ENCODE measurements around the gene IGFLR1.
A peak's percentile ranks its signal among the peaks of the same experiment; 100 is the strongest.

The IGFLR1 gene

DNA sequence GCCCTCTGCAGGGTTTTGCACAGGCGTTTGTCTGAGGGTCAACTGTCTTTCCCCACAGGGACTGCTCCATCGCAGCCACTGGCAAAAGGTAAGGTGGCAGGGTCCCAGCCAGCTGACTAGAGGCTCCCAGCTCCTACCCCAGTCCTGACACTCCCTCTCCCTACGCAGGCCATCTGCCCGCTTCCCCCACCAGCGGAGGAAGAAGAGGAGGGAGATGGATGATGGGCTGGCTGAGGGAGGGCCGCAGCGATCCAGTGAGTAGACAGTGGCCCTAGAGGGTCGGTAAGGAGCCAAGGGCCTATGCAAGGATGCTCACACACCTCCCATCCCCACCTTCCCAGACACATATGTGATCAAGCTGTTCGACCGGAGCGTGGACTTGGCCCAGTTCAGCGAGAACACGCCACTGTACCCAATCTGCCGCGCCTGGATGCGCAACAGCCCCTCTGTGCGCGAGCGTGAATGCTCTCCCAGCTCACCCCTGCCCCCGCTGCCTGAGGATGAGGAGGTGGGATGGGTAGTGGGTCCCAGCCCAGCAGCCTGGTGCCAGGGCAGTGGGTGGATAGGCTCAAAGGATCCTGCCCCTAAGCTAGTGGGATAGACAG is 10.6 kb upstream of the IGFLR1 start:
- Histone ChIP-seq H3K4me3 (ENCODE audit: low read length) (no peak overlapping the region), H3K36me3 (ENCODE audit: insufficient read depth, low read length) (no peaks in the 10 kb centered on the region), H3K9ac (ENCODE audit: low read depth, low read length) (no peak overlapping the region), H3K4me1 (ENCODE audit: insufficient read depth, low read length) (peaks cover 9% of the 10 kb centered on the region; the same call in 1 of the 2 replicates), H3K27me3 (ENCODE audit: insufficient read depth, low read length) (peaks cover 19% of the 10 kb centered on the region), H3K27ac (ENCODE audit: low read depth, low read length) (no peak overlapping the region), H3K9me3 (ENCODE audit: insufficient read depth, low read depth, low read length) (no peaks in the 10 kb centered on the region)
- WGBS = 95% methylated on average over 19 of the region's 20 CpGs

DNA sequence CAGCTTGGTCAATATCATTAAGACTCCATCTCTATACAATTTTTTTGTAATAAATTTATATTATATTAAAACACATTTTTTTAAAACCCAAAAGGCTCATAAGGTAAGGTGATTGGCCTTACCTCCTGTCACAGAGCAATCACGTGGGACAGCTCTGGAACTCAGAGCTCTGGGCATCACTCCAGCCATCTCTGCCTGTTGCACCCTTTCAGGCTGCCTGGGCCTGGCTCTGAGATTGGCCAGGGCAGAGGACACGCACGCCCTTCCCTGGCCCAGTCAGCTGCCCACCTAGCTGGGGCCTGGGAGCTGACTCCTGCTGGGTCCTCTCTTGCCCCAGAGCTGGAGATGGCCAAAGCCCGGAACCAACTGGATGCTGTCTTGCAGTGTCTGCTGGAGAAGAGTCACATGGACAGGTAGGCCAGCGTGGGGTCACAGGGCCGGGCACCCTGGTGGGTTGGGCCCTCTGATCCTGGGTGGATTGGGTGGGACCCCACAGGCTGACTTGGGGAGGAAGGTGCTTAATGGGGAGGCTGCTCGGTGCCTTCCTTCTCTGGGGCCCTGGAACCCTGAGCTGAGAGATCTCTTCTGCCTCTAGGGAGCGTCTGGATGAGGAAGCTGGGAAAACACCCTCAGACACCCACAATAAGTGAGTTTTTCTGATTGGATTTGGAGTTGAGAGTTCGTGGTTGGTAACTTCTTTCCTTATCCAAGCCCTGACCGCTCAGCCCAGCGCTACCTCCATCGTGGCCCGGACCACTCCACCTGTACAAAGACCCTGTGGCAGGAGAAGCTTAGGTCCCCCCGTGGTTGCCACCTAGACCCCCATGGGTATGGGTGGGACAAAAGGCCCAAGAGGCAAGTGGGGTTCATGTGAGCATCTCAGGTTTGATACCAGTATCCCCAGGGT is 9.8 kb upstream of the IGFLR1 start:
- no peak overlapping the region for H3K9ac ChIP-seq (ENCODE audit: low read depth, low read length)
- WGBS = 92% methylated on average over 13 of the region's 14 CpGs

DNA sequence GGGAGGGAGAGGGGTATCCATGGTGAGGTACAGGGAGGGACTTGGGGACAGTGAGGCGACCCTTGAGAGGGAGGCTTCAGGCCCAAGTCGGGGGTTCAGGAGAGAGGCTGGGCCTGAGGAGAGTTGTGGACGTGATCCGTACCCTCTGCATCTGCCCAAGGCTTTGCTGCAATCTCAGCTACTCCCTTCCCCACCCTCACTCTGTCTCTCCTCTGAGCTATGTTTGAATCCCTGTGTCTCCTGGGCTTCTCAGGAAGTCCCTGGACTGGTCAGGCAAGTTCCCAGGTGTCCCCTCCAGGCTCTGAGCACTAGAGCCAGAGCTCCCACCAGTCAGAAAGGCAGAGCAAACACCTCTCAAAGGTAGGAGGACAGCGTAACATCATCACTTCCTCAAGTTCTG is 7.9 kb upstream of the IGFLR1 start:
- 95% methylated on average over 5 of the region's 5 CpGs for WGBS
- Histone ChIP-seq H3K27ac (ENCODE audit: low read depth, low read length) (no peak overlapping the region), H3K9ac (ENCODE audit: low read depth, low read length) (no peak overlapping the region)

More for the DNA sequence above, 9.8 kb upstream of the IGFLR1 start:
- Histone ChIP-seq H3K27me3 (ENCODE audit: insufficient read depth, low read length) (peaks cover 19% of the 10 kb centered on the region), H3K36me3 (ENCODE audit: insufficient read depth, low read length) (no peaks in the 10 kb centered on the region; the same call in 1 of the 2 replicates), H3K9me3 (ENCODE audit: insufficient read depth, low read depth, low read length) (no peaks in the 10 kb centered on the region), H3K4me3 (ENCODE audit: low read length) (no peak overlapping the region), H3K4me1 (ENCODE audit: insufficient read depth, low read length) (peaks cover 7% of the 10 kb centered on the region; the same call in 1 of the 2 replicates), H3K27ac (ENCODE audit: low read depth, low read length) (no peak overlapping the region)

DNA sequence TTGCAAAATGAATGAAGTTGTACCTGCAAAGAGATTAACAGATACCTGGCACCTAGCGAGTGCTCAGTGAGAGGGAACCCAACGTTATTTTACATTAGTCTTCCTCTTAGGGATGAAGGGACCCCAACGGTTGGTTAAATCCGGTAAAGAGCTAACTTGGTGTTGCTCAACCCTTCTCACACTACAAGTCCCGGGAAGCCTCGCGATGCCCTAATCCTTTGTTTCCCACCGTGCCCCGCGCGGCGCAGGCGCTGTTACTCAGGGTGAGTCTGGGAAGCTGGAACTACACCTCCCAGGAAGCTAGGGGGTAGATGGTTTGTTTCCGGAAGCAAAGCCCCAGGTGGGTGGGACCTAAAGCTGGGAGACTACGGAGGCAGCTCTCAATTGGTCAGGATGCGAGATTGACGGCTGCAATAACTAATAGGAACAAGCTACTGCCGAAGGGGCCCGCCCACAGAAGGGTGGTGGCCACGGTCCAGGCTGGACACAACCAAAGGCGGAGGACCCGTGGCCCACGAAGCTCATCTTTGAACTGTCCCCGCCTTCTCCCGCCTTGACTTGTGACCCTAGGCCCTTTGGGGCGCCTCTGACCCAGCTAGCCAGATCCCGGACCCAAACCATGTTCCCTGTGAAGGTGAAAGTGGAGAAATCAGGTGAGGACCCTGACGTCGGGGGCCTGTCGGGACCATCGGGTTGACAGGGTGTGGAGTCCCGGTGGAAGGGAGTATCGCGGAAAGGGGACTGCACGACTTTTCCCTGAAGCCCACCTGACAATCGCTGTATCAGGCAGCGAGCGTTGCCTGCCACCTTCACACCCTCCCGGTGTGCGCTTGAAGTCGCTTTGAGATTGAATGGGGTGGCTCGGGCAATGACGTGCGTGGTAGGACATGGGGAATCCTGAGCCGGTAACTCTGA is 6.1 kb upstream of the IGFLR1 start, which contains the start of gene LIN37:
Gene LIN37 (plus strand): TSS at position 471 of the 915 bp plus-strand sequence. CDS start 149 bp downstream, at position 620.
- Histone ChIP-seq H3K27me3 (ENCODE audit: insufficient read depth, low read length) (no peaks in the 10 kb centered on the region), H3K4me3 (ENCODE audit: low read length) (peak within 1 kb of the TSS; percentile 85), H3K27ac (ENCODE audit: low read depth, low read length) (0 out of 2 replicates have a peak within 1 kb of the TSS, but pooled peaks have one; percentile 36), H3K36me3 (ENCODE audit: insufficient read depth, low read length) (peaks cover 3% of the 10 kb centered on the region; the same call in 1 of the 2 replicates), H3K4me1 (ENCODE audit: insufficient read depth, low read length) (no peaks in the 10 kb centered on the region; the same call in 1 of the 2 replicates), H3K9me3 (ENCODE audit: insufficient read depth, low read depth, low read length) (no peaks in the 10 kb centered on the region), H3K9ac (ENCODE audit: low read depth, low read length) (peak within 1 kb of the TSS; percentile 62)
- WGBS = 2% methylated on average over 42 of the region's 45 CpGs

More for the DNA sequence above, 7.9 kb upstream of the IGFLR1 start:
- H3K27me3 ChIP-seq (ENCODE audit: insufficient read depth, low read length) = peaks cover 3% of the 10 kb centered on the region
- peaks cover 3% of the 10 kb centered on the region; the same call in 1 of the 2 replicates for H3K36me3 ChIP-seq (ENCODE audit: insufficient read depth, low read length)
- no peaks in the 10 kb centered on the region; the same call in 1 of the 2 replicates for H3K4me1 ChIP-seq (ENCODE audit: insufficient read depth, low read length)
- no peaks in the 10 kb centered on the region for H3K9me3 ChIP-seq (ENCODE audit: insufficient read depth, low read depth, low read length)
- H3K4me3 ChIP-seq (ENCODE audit: low read length) = no peak overlapping the region

DNA sequence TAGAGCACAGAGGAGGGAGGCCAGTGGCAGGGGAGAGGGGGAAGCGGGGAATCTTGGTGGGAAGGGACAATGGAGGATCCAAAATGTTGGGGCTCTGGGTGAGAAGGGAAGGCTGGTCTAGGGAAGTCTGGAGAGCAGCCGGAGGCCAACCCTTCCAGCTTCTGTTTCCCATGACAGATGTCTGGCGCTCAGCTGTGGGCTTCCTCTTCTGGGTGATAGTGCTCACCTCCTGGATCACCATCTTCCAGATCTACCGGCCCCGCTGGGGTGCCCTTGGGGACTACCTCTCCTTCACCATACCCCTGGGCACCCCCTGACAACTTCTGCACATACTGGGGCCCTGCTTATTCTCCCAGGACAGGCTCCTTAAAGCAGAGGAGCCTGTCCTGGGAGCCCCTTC is 4.3 kb upstream of the IGFLR1 start:
- Histone ChIP-seq H3K4me1 (ENCODE audit: insufficient read depth, low read length) (no peaks in the 10 kb centered on the region; the same call in 1 of the 2 replicates), H3K9me3 (ENCODE audit: insufficient read depth, low read depth, low read length) (no peaks in the 10 kb centered on the region), H3K9ac (ENCODE audit: low read depth, low read length) (no peak overlapping the region; the same call in 1 of the 2 replicates), H3K27me3 (ENCODE audit: insufficient read depth, low read length) (no peaks in the 10 kb centered on the region), H3K4me3 (ENCODE audit: low read length) (peak overlapping the region; percentile 72), H3K36me3 (ENCODE audit: insufficient read depth, low read length) (peaks cover 9% of the 10 kb centered on the region), H3K27ac (ENCODE audit: low read depth, low read length) (no peak overlapping the region)
- WGBS = 94% methylated on average over 5 of the region's 5 CpGs

GRCh38 chr19:35746087-35746462 is 3.8 kb upstream of the IGFLR1 start:
- Histone ChIP-seq H3K4me1 (ENCODE audit: insufficient read depth, low read length) (no peaks in the 10 kb centered on the region; the same call in 1 of the 2 replicates), H3K9me3 (ENCODE audit: insufficient read depth, low read depth, low read length) (no peaks in the 10 kb centered on the region), H3K27ac (ENCODE audit: low read depth, low read length) (peak overlapping the region; percentile 8; the same call in 1 of the 2 replicates), H3K9ac (ENCODE audit: low read depth, low read length) (peak overlapping the region; percentile 72), H3K4me3 (ENCODE audit: low read length) (peak overlapping the region; percentile 72), H3K36me3 (ENCODE audit: insufficient read depth, low read length) (peaks cover 9% of the 10 kb centered on the region), H3K27me3 (ENCODE audit: insufficient read depth, low read length) (no peaks in the 10 kb centered on the region)
- 27% methylated on average over 4 of the region's 4 CpGs for WGBS

GRCh38 chr19:35745328-35746086 is 3.3 kb upstream of the IGFLR1 start, which contains the start of the genes PSENEN and U2AF1L4:
Gene PSENEN, plus strand, starts transcription at chr19:35745651. Its CDS starts 280 bp downstream, at chr19:35745931.
Gene U2AF1L4, minus strand, starts transcription at chr19:35745418. Its CDS starts 27 bp downstream, at chr19:35745391.
- Histone ChIP-seq H3K27me3 (ENCODE audit: insufficient read depth, low read length) (no peaks in the 10 kb centered on the region), H3K4me1 (ENCODE audit: insufficient read depth, low read length) (no peaks in the 10 kb centered on the region; the same call in 1 of the 2 replicates), H3K9me3 (ENCODE audit: insufficient read depth, low read depth, low read length) (no peaks in the 10 kb centered on the region), H3K27ac (ENCODE audit: low read depth, low read length) (peak within 1 kb of the TSS; percentile 98), H3K9ac (ENCODE audit: low read depth, low read length) (peak within 1 kb of the TSS; percentile 78), H3K4me3 (ENCODE audit: low read length) (peak within 1 kb of the TSS; percentile 72), H3K36me3 (ENCODE audit: insufficient read depth, low read length) (peaks cover 9% of the 10 kb centered on the region)
- under 1% methylated on average over 40 of the region's 40 CpGs for WGBS

- H3K9ac ChIP-seq (ENCODE audit: low read depth, low read length) = peak overlapping the region; percentile 78
- WGBS = 8% methylated on average over 41 of the region's 41 CpGs
- peaks cover 9% of the 10 kb centered on the region for H3K36me3 ChIP-seq (ENCODE audit: insufficient read depth, low read length)
- H3K27ac ChIP-seq (ENCODE audit: low read depth, low read length) = peak overlapping the region; percentile 98
- peak overlapping the region; percentile 72 for H3K4me3 ChIP-seq (ENCODE audit: low read length)
- no peaks in the 10 kb centered on the region; the same call in 1 of the 2 replicates for H3K4me1 ChIP-seq (ENCODE audit: insufficient read depth, low read length)
- H3K27me3 ChIP-seq (ENCODE audit: insufficient read depth, low read length) = no peaks in the 10 kb centered on the region
- H3K9me3 ChIP-seq (ENCODE audit: insufficient read depth, low read depth, low read length) = no peaks in the 10 kb centered on the region
Measured at GRCh38 chr19:35744430-35745327, 2.4 kb upstream of the IGFLR1 start.

DNA sequence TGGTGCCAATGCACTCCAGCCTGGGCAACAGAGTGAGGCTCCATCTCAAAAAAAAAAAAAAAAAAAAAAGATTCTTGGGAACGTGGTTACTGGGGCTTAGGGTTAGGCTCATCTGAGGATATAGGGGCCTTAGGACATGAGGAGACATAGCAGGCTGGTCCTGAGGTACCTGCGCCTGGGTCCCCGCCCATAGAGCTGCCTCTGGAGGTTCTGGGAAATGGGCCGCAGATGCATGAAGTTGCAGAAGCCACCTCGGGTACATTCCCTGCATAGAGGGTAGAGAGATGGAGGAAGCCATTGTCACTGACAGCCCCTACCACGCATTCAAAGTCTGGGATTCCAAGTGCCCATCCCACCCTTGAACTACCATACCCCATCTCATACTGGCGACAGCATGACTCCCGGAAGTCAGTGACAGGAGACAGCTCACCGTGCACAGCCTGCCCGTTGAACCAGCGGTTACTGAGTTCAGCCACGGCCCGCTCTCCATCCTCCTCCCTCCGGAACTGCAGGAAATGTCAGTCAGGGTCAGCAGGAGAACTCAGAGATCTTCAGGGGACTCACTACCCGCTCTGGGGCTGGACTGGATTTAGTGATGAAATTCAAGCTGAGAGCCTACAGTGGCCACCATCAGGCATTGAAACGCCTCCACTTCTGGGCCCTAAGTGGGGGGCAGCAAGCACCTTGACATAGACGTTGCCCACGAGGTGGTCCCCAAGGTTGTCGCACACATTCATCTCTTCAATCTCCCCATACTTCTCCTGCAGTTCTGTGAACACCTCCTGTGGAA is 1.6 kb upstream of the IGFLR1 start:
- H3K36me3 ChIP-seq (ENCODE audit: insufficient read depth, low read length) = peaks cover 13% of the 10 kb centered on the region
- no peak overlapping the region for H3K27ac ChIP-seq (ENCODE audit: low read depth, low read length)
- no peaks in the 10 kb centered on the region for H3K27me3 ChIP-seq (ENCODE audit: insufficient read depth, low read length)
- H3K4me1 ChIP-seq (ENCODE audit: insufficient read depth, low read length) = no peaks in the 10 kb centered on the region; the same call in 1 of the 2 replicates
- WGBS = 92% methylated on average over 19 of the region's 19 CpGs
- H3K9me3 ChIP-seq (ENCODE audit: insufficient read depth, low read depth, low read length) = no peaks in the 10 kb centered on the region
- H3K4me3 ChIP-seq (ENCODE audit: low read length) = peak overlapping the region; percentile 72
- no peak overlapping the region for H3K9ac ChIP-seq (ENCODE audit: low read depth, low read length)
